Neural progenitor cell (in vitro differentiated cells): Measurements from ENCODE around the gene HDAC11. TPM values are rescaled to one million over a fixed set of nuclear protein-coding genes. Genes with fewer than 3 reads are reported as not detected.

Experiments used
- DNase-seq: peaks from one replicate; pipeline ENCODE4 v3.0.0-alpha.2; 2016; ENCODE audit warnings: low spot score
- H2AFZ ChIP-seq: fragments of 200-600 bp; sonication (generic); replicated peaks from 2 replicates; pipeline ENCODE4 v1.6.1; 2016; ENCODE audit warnings: antibody characterized with exemption
- H3F3A ChIP-seq: fragments of 200-600 bp; sonication (generic); 2 replicates; pipeline ENCODE4 v1.6.1; 2016; ENCODE audit warnings: antibody characterized with exemption, low read depth
- H3K27ac ChIP-seq: fragments of 200-600 bp; sonication (generic); 2 replicates; pipeline ENCODE4 v1.5.1; 2016; ENCODE audit warnings: mild to moderate bottlenecking
- H3K27me3 ChIP-seq: fragments of 200-600 bp; sonication (generic); 2 replicates; pipeline ENCODE4 v1.6.1; 2016; ENCODE audit warnings: mild to moderate bottlenecking, moderate library complexity
- H3K36me3 ChIP-seq: fragments of 200-600 bp; sonication (generic); 2 replicates; pipeline ENCODE4 v1.5.1; 2016
- H3K4me1 ChIP-seq: fragments of 200-600 bp; sonication (generic); 2 replicates; pipeline ENCODE4 v1.6.1; 2016; ENCODE audit warnings: mixed run types
- H3K4me2 ChIP-seq: fragments of 200-600 bp; sonication (generic); 2 replicates; pipeline ENCODE4 v1.6.1; 2016
- H3K4me3 ChIP-seq: fragments of 200-600 bp; sonication (generic); 2 replicates; pipeline ENCODE4 v1.5.1; 2016
- H3K79me2 ChIP-seq: fragments of 200-600 bp; sonication (generic); 2 replicates; pipeline ENCODE4 v1.6.1; 2016; ENCODE audit warnings: low read depth
- H3K9ac ChIP-seq: fragments of 200-600 bp; sonication (generic); 2 replicates; pipeline ENCODE4 v1.6.1; 2016
- H3K9me3 ChIP-seq: fragments of 200-600 bp; sonication (generic); 2 replicates; pipeline ENCODE4 v1.5.1; 2016; ENCODE audit warnings: low read depth
- H4K20me1 ChIP-seq: fragments of 200-600 bp; sonication (generic); 2 replicates; pipeline ENCODE4 v1.6.1; 2016; ENCODE audit warnings: low read depth
- H3K27ac Mint-ChIP-seq: 3 replicates; pipeline ENCODE4 v1.8.0; 2021; ENCODE audit warnings: mixed read lengths
- H3K27me3 Mint-ChIP-seq: 2 replicates; pipeline ENCODE4 v1.8.0; 2022; ENCODE audit warnings: low read depth, mild to moderate bottlenecking, inconsistent platforms, moderate library complexity, mixed read lengths; ENCODE audit not compliant: insufficient read depth
- H3K36me3 Mint-ChIP-seq: 3 replicates; pipeline ENCODE4 v1.8.0; 2021; ENCODE audit warnings: mixed read lengths
- H3K4me1 Mint-ChIP-seq: 3 replicates; pipeline ENCODE4 v1.8.0; 2021; ENCODE audit warnings: mixed read lengths
- H3K4me3 Mint-ChIP-seq: 3 replicates; pipeline ENCODE4 v1.8.0; 2021; ENCODE audit warnings: mild to moderate bottlenecking, moderate library complexity, mixed read lengths
- H3K9me3 Mint-ChIP-seq: 3 replicates; pipeline ENCODE4 v1.8.0; 2020; ENCODE audit warnings: mixed read lengths
- CTCF ChIP-seq: fragments of 200-600 bp; sonication (generic); IDR thresholded peaks from 2 replicates; pipeline ENCODE4 v1.5.1; 2017; ENCODE audit warnings: antibody characterized with exemption, mild to moderate bottlenecking
- EZH2 ChIP-seq: fragments of 200-600 bp; sonication (generic); IDR thresholded peaks from 2 replicates; pipeline ENCODE4 v1.6.1; 2017; ENCODE audit warnings: antibody characterized with exemption, mild to moderate bottlenecking, moderate library complexity
- EZH2phosphoT487 ChIP-seq: fragments of 200-600 bp; sonication (generic); IDR thresholded peaks from 2 replicates; pipeline ENCODE4 v1.6.1; 2017; ENCODE audit warnings: antibody characterized with exemption
- total RNA-seq: library from RNA; depleted of rRNA; stranded (reverse); fragments of >200 nt; gene quantifications from 2 replicates; pipeline ENCODE4 v1.2.3, GENCODE V29; 2015; ENCODE audit warnings: low replicate concordance

Gene HDAC11
- total RNA-seq, 1 donor from 2014 or later: 4.8 TPM

- H3F3A ChIP-seq: no peaks in the 10 kb centered on the region
- TF ChIP-seq CTCF (no peak), EZH2 (no peak), EZH2phosphoT487 (no peak)
- H3K4me1 Mint-ChIP-seq: peaks cover 26% of the 10 kb centered on the region
- H3K9me3 Mint-ChIP-seq: no peaks in the 10 kb centered on the region
- H3K4me3 Mint-ChIP-seq: no peak overlapping the region
- H3K9ac ChIP-seq: no peak overlapping the region
- no peak overlapping the region for H3K4me3 ChIP-seq
- no peak overlapping the region for H3K27ac ChIP-seq
- no peaks in the 10 kb centered on the region for H3K27me3 ChIP-seq
- H3K27me3 Mint-ChIP-seq: peaks cover 10% of the 10 kb centered on the region
- no peaks in the 10 kb centered on the region for H3K36me3 Mint-ChIP-seq
- no peak overlapping the region for H3K4me2 ChIP-seq
- H3K27ac Mint-ChIP-seq: no peak overlapping the region
- H4K20me1 ChIP-seq: no peaks in the 10 kb centered on the region
- H3K79me2 ChIP-seq: no peaks in the 10 kb centered on the region
- H3K9me3 ChIP-seq: no peaks in the 10 kb centered on the region
- H3K36me3 ChIP-seq: no peaks in the 10 kb centered on the region
- DNase-seq: no peak
- H2AFZ ChIP-seq: no peak overlapping the region
- no peaks in the 10 kb centered on the region for H3K4me1 ChIP-seq
Observed at GRCh38 chr3:13460341-13460736, 19.8 kb upstream of the HDAC11 start.

- no peak overlapping the region for H3K9ac ChIP-seq
- no peaks in the 10 kb centered on the region for H3K27me3 ChIP-seq
- DNase-seq: peak; percentile 89
- H3K9me3 Mint-ChIP-seq: no peaks in the 10 kb centered on the region
- no peaks in the 10 kb centered on the region for H3K4me1 ChIP-seq
- no peak overlapping the region for H3K27ac ChIP-seq
- no peak overlapping the region for H2AFZ ChIP-seq
- no peak overlapping the region for H3K4me3 ChIP-seq
- no peaks in the 10 kb centered on the region for H3F3A ChIP-seq
- H3K4me2 ChIP-seq: no peak overlapping the region
- H3K36me3 ChIP-seq: no peaks in the 10 kb centered on the region
- H3K4me1 Mint-ChIP-seq: peaks cover 35% of the 10 kb centered on the region
- peak; percentile 30 for TF ChIP-seq EZH2
- TF ChIP-seq CTCF: peak; percentile 98
- no peak for TF ChIP-seq EZH2phosphoT487
- no peak overlapping the region for H3K4me3 Mint-ChIP-seq
- H3K36me3 Mint-ChIP-seq: no peaks in the 10 kb centered on the region
- H3K9me3 ChIP-seq: no peaks in the 10 kb centered on the region
- no peaks in the 10 kb centered on the region for H4K20me1 ChIP-seq
- H3K27me3 Mint-ChIP-seq: peaks cover 10% of the 10 kb centered on the region
- no peaks in the 10 kb centered on the region for H3K79me2 ChIP-seq
- H3K27ac Mint-ChIP-seq: no peak overlapping the region
Observed at GRCh38 chr3:13461169-13462124, 18.7 kb upstream of the HDAC11 start.

- no peaks in the 10 kb centered on the region for H3K27me3 ChIP-seq
- H3K4me1 Mint-ChIP-seq: peaks cover 36% of the 10 kb centered on the region
- H2AFZ ChIP-seq: no peak overlapping the region
- H3K4me1 ChIP-seq: no peaks in the 10 kb centered on the region
- TF ChIP-seq EZH2phosphoT487 (no peak), CTCF (no peak), EZH2 (no peak)
- H3K36me3 ChIP-seq: no peaks in the 10 kb centered on the region
- H3K4me2 ChIP-seq: no peak overlapping the region
- H3K27ac ChIP-seq: no peak overlapping the region
- no peaks in the 10 kb centered on the region for H4K20me1 ChIP-seq
- H3K9me3 ChIP-seq: no peaks in the 10 kb centered on the region
- DNase-seq: no peak
- H3K9ac ChIP-seq: no peak overlapping the region
- no peaks in the 10 kb centered on the region for H3K9me3 Mint-ChIP-seq
- H3K36me3 Mint-ChIP-seq: no peaks in the 10 kb centered on the region
- no peak overlapping the region for H3K27ac Mint-ChIP-seq
- no peak overlapping the region for H3K4me3 ChIP-seq
- H3K4me3 Mint-ChIP-seq: no peak overlapping the region
- no peaks in the 10 kb centered on the region for H3F3A ChIP-seq
- H3K79me2 ChIP-seq: no peaks in the 10 kb centered on the region
- peaks cover 10% of the 10 kb centered on the region for H3K27me3 Mint-ChIP-seq
Observed at GRCh38 chr3:13462125-13462629, 17.9 kb upstream of the HDAC11 start.
